Endothelial cell of umbilical vein (primary cell): Measurements from ENCODE around the gene GCNT2. TPM values are rescaled to one million over a fixed set of nuclear protein-coding genes. Genes with fewer than 3 reads are reported as not detected.

Experiments
- BruUV-seq: library from RNA; stranded (reverse); fragments of 400-500 nt; replicated peaks from 2 replicates; lab custom pipeline; 2021; lab: Mats Ljungman, UMichigan
- CTCF ChIA-PET: fragments of 300-600, 350-600 bp; sonication (Branson Sonifier 250); formaldehyde crosslinking; loops from one replicate; lab custom pipeline; 2021; ENCODE audit warnings: antibody characterized with exemption, inconsistent platforms; lab: Charles Lee
- POLR2A ChIA-PET: fragments of 300-600, 350-600 bp; sonication (Branson Sonifier 250); formaldehyde crosslinking; loops from one replicate; lab custom pipeline; 2021; ENCODE audit warnings: antibody characterized with exemption, inconsistent platforms; lab: Charles Lee
- DNase-seq: peaks from one replicate; pipeline ENCODE4 v3.0.0-alpha.2; 2011; ENCODE audit warnings: low read depth, low spot score
- FAIRE-seq: peaks from 2 replicates; lab custom pipeline; 2011; peaks lifted over from hg19 to GRCh38; lab: Jason Lieb, UNC
- H2AFZ ChIP-seq: 2 replicates; pipeline ENCODE4 v1.6.0; 2012; ENCODE audit warnings: low read depth, low read length, control low read depth, inconsistent platforms
- H3K27ac ChIP-seq: 2 replicates; pipeline ENCODE4 v1.5.1; 2011; ENCODE audit warnings: low read depth, mild to moderate bottlenecking, control low read depth, low read length, moderate library complexity; ENCODE audit not compliant: insufficient read depth
- H3K27me3 ChIP-seq, 2 experiments: 2 replicates each; pipeline versions ENCODE4 v1.6.0 to v1.6.1; 2011; ENCODE audit warnings: low read length in 2 of 2, mixed read lengths in 1 of 2; ENCODE audit not compliant: control insufficient read depth in 2 of 2, insufficient read depth in 2 of 2
- H3K36me3 ChIP-seq, 2 experiments: 2 replicates in 1 of 2; 3 replicates in 1 of 2; pipeline ENCODE4 v1.5.1; 2011; ENCODE audit warnings: low read length in 2 of 2, mild to moderate bottlenecking in 1 of 2, moderate library complexity in 1 of 2; ENCODE audit not compliant: control insufficient read depth in 2 of 2, insufficient read depth in 2 of 2; ENCODE audit errors: extremely low read depth in 1 of 2
- H3K4me1 ChIP-seq: 3 replicates; pipeline ENCODE4 v1.5.1; 2011; ENCODE audit warnings: mild to moderate bottlenecking, low read length; ENCODE audit not compliant: control insufficient read depth, insufficient read depth; ENCODE audit errors: extremely low read depth
- H3K4me2 ChIP-seq: 2 replicates; pipeline ENCODE4 v1.6.1; 2011; ENCODE audit warnings: low read length, control low read depth, mixed read lengths; ENCODE audit not compliant: insufficient read depth
- H3K4me3 ChIP-seq, 3 experiments: fragments of 200-600 bp in 1 of 3; sonication (generic), shearing (Covaris generic) in 1 of 3; replicated peaks in 1 of 3; 2 replicates each; pipeline ENCODE4 v1.5.1; 2011 to 2016; ENCODE audit warnings: control low read depth in 3 of 3, low read length in 3 of 3, mild to moderate bottlenecking in 2 of 3, inconsistent platforms in 1 of 3, low read depth in 1 of 3, moderate library complexity in 1 of 3; ENCODE audit not compliant: insufficient read depth in 1 of 3
- H3K79me2 ChIP-seq: 2 replicates; pipeline ENCODE4 v1.6.0; 2012; ENCODE audit warnings: low read length, inconsistent platforms; ENCODE audit not compliant: control insufficient read depth, insufficient read depth
- H3K9ac ChIP-seq: replicated peaks from 2 replicates; pipeline ENCODE3; 2011; ENCODE audit warnings: low read length, control low read depth; ENCODE audit not compliant: insufficient read depth; ENCODE audit errors: extremely low read depth
- H3K9me1 ChIP-seq: replicated peaks from 3 replicates; pipeline ENCODE4 v1.6.0; 2011; ENCODE audit warnings: mild to moderate bottlenecking, low read length; ENCODE audit not compliant: control insufficient read depth, insufficient read depth; ENCODE audit errors: extremely low read depth
- H3K9me3 ChIP-seq: replicated peaks from 2 replicates; pipeline ENCODE4 v1.5.1; 2012; ENCODE audit warnings: low read length, inconsistent platforms; ENCODE audit not compliant: control insufficient read depth, insufficient read depth
- H4K20me1 ChIP-seq: replicated peaks from 2 replicates; pipeline ENCODE3; 2011; ENCODE audit warnings: mild to moderate bottlenecking, low read length; ENCODE audit not compliant: control insufficient read depth, insufficient read depth; ENCODE audit errors: extremely low read depth
- MYC ChIP-seq: IDR thresholded peaks from one replicate; pipeline ENCODE4 v1.6.1; 2011; ENCODE audit warnings: mild to moderate bottlenecking, low read depth, low read length
- dilution Hi-C: fragments of 300-500 bp; cut with MboI; formaldehyde crosslinking; loops from one replicate; pipeline ENCODE4 v1.15.0; 2019; ENCODE audit warnings: low sequenced_read_pairs; ENCODE audit not compliant: extremely low pct_ligation_motif_present
- intact Hi-C: fragments of 100-400 bp; cut with micrococcal nuclease; formaldehyde crosslinking; loops from one replicate; pipeline ENCODE4 v1.10.0; 2022
- polyA plus RNA-seq, 4 experiments: library from polyadenylated mRNA; depleted of rRNA in 3 of 4; stranded (reverse) in 3 of 4; unstranded in 1 of 4; fragments of >200 nt; gene quantifications; 2 replicates each; pipeline versions ENCODE4 v1.2.1 to v1.2.3, GENCODE V29; 2011 to 2012; ENCODE audit warnings: missing spikeins in 1 of 4
- total RNA-seq: library from RNA; stranded (reverse); gene quantifications from 2 replicates; pipeline ENCODE4 v1.2.3, GENCODE V29; 2021

The GCNT2 gene
- total and polyA plus RNA-seq, 2 donors (not counting 3 experiments of a cell fraction or from before 2014, with no cell fraction given): 3.8 to 10.9 TPM

- no peak overlapping the region for H3K4me2 ChIP-seq
- no peaks in the 10 kb centered on the region for H4K20me1 ChIP-seq
- intact Hi-C loops: no loop called here
- no peak overlapping the region for H3K4me3 ChIP-seq
- H3K27ac ChIP-seq: no peak overlapping the region
- no peaks in the 10 kb centered on the region for H3K79me2 ChIP-seq
- dilution Hi-C loops: no loop called here
- H3K36me3 ChIP-seq: no peaks in the 10 kb centered on the region
- no TSS peak for BruUV-seq
- CTCF ChIA-PET: interaction anchor here (1.2 kb wide), 1 partner anchor 108 kb away, joined by 3 read pairs; no protein-coding TSS in a partner anchor
- H3K9me3 ChIP-seq: no peaks in the 10 kb centered on the region
- DNase-seq (no peak), FAIRE-seq (no peak)
- H3K4me1 ChIP-seq: no peaks in the 10 kb centered on the region
- POLR2A ChIA-PET: no interaction called here
- no peak for TF ChIP-seq MYC
- no peak overlapping the region for H3K9ac ChIP-seq
- H2AFZ ChIP-seq: no peak overlapping the region
- no peaks in the 10 kb centered on the region for H3K9me1 ChIP-seq
- no peaks in the 10 kb centered on the region for H3K27me3 ChIP-seq
These were observed 65.2 kb downstream of the GCNT2 start for GRCh38 chr6:10586302-10586701.

- dilution Hi-C loops: no loop called here
- DNase-seq (no peak), FAIRE-seq (no peak)
- intact Hi-C loops: no loop called here
- Histone ChIP-seq H3K9ac (no peak overlapping the region), H3K4me1 (no peaks in the 10 kb centered on the region), H3K79me2 (no peaks in the 10 kb centered on the region), H3K9me3 (no peaks in the 10 kb centered on the region), H3K27ac (no peak overlapping the region), H3K4me3 (no peak overlapping the region), H2AFZ (no peak overlapping the region), H3K27me3 (no peaks in the 10 kb centered on the region), H3K36me3 (no peaks in the 10 kb centered on the region), H3K4me2 (no peak overlapping the region), H4K20me1 (no peaks in the 10 kb centered on the region), H3K9me1 (no peaks in the 10 kb centered on the region)
- no peak for TF ChIP-seq MYC
- POLR2A ChIA-PET: no interaction called here
- BruUV-seq: no TSS peak
- CTCF ChIA-PET: interaction anchor here (1.0 to 1.1 kb wide), 2 partner anchors 8 to 109 kb away, joined by 3 to 4 read pairs; no protein-coding TSS in a partner anchor
These were observed 66.7 kb downstream of the GCNT2 start for GRCh38 chr6:10587656-10588406.
